ENCODE data around the gene BOLL. TPM values are rescaled to one million over a fixed set of nuclear protein-coding genes. Genes with fewer than 3 reads are reported as not detected.

BOLL gene
- total and polyA plus RNA-seq, 10 of the 15 experiments (the other 5 are each of a cell fraction or from before 2014, with no cell fraction given), result 0.05 TPM; not detected in 9

- TF ChIP-seq EED (IDR thresholded peaks at IDR 0.05; ENCODE audit: low read depth), result peak; percentile 77
- peak; percentile 96 for TF ChIP-seq ATF2 (IDR thresholded peaks at IDR 0.05; ENCODE audit: low read length)
- no peak for TF ChIP-seq E2F4 (IDR thresholded peaks at IDR 0.05; ENCODE audit: low read depth, low read length)
- TF ChIP-seq SIX5 (IDR thresholded peaks at IDR 0.05; ENCODE audit: low read depth, low read length, severe bottlenecking), result no peak
- peak; percentile 49 for TF ChIP-seq RELA (IDR thresholded peaks at IDR 0.05; ENCODE audit: borderline replicate concordance, partially characterized antibody)
- peak; percentile 92 for TF ChIP-seq RUNX3 (IDR thresholded peaks at IDR 0.05; ENCODE audit: low read length)
- no peak for TF ChIP-seq POLR2AphosphoS2 (IDR thresholded peaks at IDR 0.05; ENCODE audit: low read depth, low read length)
- no peak for TF ChIP-seq SMARCA5 (IDR thresholded peaks at IDR 0.05)
- TF ChIP-seq IRF4 (IDR thresholded peaks at IDR 0.05; ENCODE audit: low read depth, low read length), result peak; percentile 94
- TF ChIP-seq BCL3 (IDR thresholded peaks at IDR 0.05; ENCODE audit: borderline replicate concordance, insufficient read depth, low read depth, low read length, poor library complexity, severe bottlenecking), result peak; percentile 18
- peak; percentile 23 for TF ChIP-seq SKIL (IDR thresholded peaks at IDR 0.05; ENCODE audit: low read depth, poor library complexity, severe bottlenecking)
- no peak for TF ChIP-seq CEBPB (IDR thresholded peaks at IDR 0.05; ENCODE audit: borderline replicate concordance in 1 of 2, low read depth in 2 of 2, low read length in 2 of 2)
- TF ChIP-seq CBX3 (IDR thresholded peaks at IDR 0.05; ENCODE audit: borderline replicate concordance, low read depth), result no peak
- no peak for TF ChIP-seq ZNF384 (IDR thresholded peaks at IDR 0.05; ENCODE audit: borderline replicate concordance, low read depth, low read length)
- peak; percentile 19; the same call in 1 of the 3 replicates for TF ChIP-seq POU2F2 (IDR thresholded peaks at IDR 0.05; ENCODE audit: borderline replicate concordance, low read depth, low read length)
- peak; percentile 75; the same call in 1 of the 2 replicates for TF ChIP-seq FOXM1 (IDR thresholded peaks at IDR 0.05; ENCODE audit: low read depth, low read length)
- 0 out of 4 replicates have a peak, but pooled peaks of 1 of the 2 experiments have one; percentile 28 for TF ChIP-seq ETV6 (conservative IDR thresholded peaks at IDR 0.05 in 1 of 2, IDR thresholded peaks at IDR 0.05 in 1 of 2; ENCODE audit: borderline replicate concordance in 1 of 2, low read depth in 1 of 2)
- no peak for TF ChIP-seq TBL1XR1 (IDR thresholded peaks at IDR 0.05; ENCODE audit: low read depth, low read length)
- TF ChIP-seq EP300 (IDR thresholded peaks at IDR 0.05; ENCODE audit: borderline replicate concordance in 1 of 2, control insufficient read depth in 1 of 2, low read depth in 2 of 2, low read length in 2 of 2), result peak in 1 of 2 experiments; percentile 87; a peak in 2 of 4 replicates
These were observed 74.6 kb downstream of the BOLL start (continued) for GRCh38 chr2:197710424-197711042.
